GM10248 (cell line): ENCODE results near the gene TEX264.

Experiments
- CTCF ChIA-PET: fragments of 300-600 bp; sonication (Branson Sonifier 250); formaldehyde crosslinking; extraction: SDS; loops from one replicate; lab custom pipeline; 2021; ENCODE audit warnings: antibody characterized with exemption; lab: Yijun Ruan, JAX
- POLR2A ChIA-PET: fragments of 350-650 bp; sonication (Branson Sonifier 250); formaldehyde crosslinking; extraction: SDS; loops from one replicate; lab custom pipeline; 2020; ENCODE audit warnings: antibody characterized with exemption; lab: Yijun Ruan, JAX
- DNase-seq: peaks from one replicate; pipeline ENCODE4 v3.0.0; 2012; ENCODE audit errors: extremely low spot score
- TF ChIP-seq, protein P1 (sequence below): IDR thresholded peaks from 2 replicates; pipeline ENCODE4 v1.5.1; 2012; ENCODE audit warnings: mild to moderate bottlenecking, low read depth; ENCODE audit errors: extremely low read depth, missing control alignments, control extremely low read depth

The TEX264 gene

DNA sequence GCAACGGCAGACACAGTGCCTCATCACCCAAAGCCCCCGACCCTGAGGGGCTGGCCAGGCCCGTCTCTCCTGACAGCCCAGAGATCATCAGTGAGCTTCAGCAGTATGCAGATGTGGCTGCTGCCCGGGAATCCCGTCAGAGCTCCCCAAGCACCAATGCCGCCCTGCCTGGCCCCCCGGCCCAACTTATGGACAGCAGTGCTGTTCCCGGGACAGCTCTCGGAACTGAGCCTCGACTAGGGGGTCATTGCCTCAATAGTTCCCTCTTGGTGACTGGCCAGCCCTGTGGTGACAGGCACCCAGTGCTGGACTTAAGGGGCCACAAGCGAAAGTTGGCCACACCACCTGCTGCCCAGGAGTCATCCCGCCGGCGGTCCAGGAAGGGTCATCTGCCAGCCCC lies 8.6 kb upstream of the TEX264 start:
- ChIA-PET CTCF (interaction anchor here (1.7 to 29.3 kb wide), 3 partner anchors 19 to 272 kb away, joined by 3 to 477 read pairs (median 159); partner anchors contain the start of gene DCAF1), POLR2A (no interaction called here)
- TF ChIP-seq, protein P1, sequence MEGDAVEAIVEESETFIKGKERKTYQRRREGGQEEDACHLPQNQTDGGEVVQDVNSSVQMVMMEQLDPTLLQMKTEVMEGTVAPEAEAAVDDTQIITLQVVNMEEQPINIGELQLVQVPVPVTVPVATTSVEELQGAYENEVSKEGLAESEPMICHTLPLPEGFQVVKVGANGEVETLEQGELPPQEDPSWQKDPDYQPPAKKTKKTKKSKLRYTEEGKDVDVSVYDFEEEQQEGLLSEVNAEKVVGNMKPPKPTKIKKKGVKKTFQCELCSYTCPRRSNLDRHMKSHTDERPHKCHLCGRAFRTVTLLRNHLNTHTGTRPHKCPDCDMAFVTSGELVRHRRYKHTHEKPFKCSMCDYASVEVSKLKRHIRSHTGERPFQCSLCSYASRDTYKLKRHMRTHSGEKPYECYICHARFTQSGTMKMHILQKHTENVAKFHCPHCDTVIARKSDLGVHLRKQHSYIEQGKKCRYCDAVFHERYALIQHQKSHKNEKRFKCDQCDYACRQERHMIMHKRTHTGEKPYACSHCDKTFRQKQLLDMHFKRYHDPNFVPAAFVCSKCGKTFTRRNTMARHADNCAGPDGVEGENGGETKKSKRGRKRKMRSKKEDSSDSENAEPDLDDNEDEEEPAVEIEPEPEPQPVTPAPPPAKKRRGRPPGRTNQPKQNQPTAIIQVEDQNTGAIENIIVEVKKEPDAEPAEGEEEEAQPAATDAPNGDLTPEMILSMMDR, result no peak
- DNase-seq, result no peak

DNA sequence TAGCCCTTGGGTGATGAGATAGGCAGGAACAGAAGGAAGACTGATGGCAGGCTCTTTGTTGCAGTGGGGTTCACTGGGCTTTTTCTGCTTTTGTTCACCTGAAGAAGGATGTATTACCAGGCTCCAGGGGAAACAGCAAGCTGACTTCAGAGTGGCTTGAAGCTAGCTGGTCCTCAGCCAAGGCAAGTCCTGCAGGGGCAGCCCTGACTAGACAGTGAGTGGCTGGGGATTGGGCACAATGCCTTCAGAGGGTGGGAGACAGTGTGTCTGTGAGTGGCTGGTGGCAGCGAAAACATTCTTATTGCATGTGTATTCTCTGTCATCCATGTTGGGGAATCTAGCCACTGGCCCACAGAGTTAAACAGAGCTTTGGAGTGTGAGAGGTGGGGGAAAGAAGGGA lies 2.3 kb upstream of the TEX264 start:
- TF ChIP-seq, protein P1, result no peak
- no peak for DNase-seq
- ChIA-PET POLR2A (no interaction called here), CTCF (interaction anchor here (1.0 to 29.3 kb wide), 24 partner anchors 10 to 287 kb away, joined by 3 to 477 read pairs (median 5); partner anchors contain the start of genes DCAF1 and RBM15B)

DNA sequence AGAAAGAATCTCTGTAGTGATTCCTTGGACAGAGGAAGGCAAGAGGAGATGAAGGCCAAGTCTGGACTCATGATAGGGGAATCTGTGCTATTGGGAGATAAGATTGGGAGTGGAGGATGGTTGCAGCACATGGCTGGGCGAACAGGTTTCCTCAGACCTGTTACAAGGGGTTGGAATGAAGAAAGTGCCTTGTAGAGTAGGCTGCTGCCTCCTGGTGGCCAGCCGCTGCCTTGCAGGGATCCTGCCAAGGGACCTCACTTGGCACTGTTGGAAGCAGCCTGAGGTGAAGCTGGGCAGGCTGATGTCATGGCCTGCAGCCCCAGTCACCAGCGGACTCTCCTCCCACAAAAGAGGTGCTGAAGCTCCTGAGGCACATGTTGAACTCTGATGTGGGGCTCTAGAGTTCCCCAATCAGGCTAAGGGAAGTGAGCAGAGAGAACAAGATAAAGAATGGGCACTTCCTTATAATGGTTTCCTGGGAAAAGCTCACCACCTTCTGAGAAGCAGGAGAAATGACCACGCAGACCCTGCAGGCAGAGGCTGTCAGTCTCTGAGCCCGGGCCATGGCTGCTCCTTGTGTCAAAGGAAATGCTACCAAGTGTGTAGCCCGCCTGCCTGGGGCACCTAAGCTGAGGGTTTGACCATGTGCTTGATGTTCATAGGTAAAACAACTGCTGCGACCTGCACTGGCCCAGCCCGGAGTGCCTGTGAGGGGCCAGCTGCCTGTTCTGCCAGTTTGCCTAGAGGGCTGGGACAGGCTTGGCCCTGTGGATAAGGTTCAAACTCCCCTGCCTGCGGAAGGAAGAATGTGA lies 1.6 kb upstream of the TEX264 start:
- POLR2A ChIA-PET, result interaction anchor here (1.1 kb wide), 1 partner anchor 167 kb away, joined by 3 read pairs; no protein-coding TSS in a partner anchor
- TF ChIP-seq, protein P1, result peak; percentile 100
- peak; percentile 75 for DNase-seq
- CTCF ChIA-PET, result interaction anchor here (0.7 to 29.3 kb wide), 48 partner anchors 11 to 300 kb away, joined by 3 to 477 read pairs (median 5); partner anchors contain the start of genes DCAF1, MANF, RAD54L2 and RBM15B

DNA sequence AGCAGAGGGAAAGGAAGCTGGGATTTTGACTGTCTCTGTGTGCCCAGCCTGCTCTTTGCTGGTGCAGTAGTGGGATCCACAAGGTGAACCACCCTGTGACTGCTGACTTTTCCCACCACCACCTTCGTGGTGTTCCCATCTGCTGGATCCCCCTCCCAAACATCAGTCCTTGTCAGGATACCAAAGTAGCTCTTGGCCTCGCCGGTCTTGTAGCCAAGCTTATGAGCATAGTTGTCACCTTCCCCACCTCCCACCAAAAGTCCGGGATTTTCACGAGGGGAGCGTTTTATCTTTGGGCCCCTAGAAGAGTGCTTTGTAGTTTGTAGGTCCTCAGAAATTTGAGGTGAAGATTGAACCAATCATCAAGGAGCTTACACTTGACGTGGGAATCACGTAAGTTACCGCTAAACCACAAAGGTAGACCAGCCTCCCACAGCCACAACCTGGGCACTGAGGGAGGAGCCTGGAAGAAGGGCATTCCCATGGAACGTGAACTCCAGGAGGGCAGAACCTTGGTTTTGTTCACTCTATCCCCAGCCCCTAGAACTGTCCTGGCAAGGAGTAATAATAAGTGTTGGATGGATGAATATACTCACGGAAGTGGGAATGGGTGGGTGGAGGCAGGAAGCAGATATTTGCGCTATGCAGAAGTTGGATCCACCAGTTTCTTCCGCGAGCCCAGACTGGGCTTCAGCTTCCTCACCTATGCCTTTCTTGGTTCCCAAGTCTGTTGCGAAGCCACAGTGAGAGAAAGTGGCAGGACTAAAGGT lies 814 bp upstream of the TEX264 start:
- ChIA-PET POLR2A (interaction anchor here (1.1 kb wide), 1 partner anchor 168 kb away, joined by 3 read pairs; no protein-coding TSS in a partner anchor), CTCF (interaction anchor here (0.7 to 29.3 kb wide), 41 partner anchors 12 to 301 kb away, joined by 3 to 477 read pairs (median 5); partner anchors contain the start of genes DCAF1, MANF, RAD54L2 and RBM15B)
- TF ChIP-seq, protein P1, result no peak
- DNase-seq, result no peak

DNA sequence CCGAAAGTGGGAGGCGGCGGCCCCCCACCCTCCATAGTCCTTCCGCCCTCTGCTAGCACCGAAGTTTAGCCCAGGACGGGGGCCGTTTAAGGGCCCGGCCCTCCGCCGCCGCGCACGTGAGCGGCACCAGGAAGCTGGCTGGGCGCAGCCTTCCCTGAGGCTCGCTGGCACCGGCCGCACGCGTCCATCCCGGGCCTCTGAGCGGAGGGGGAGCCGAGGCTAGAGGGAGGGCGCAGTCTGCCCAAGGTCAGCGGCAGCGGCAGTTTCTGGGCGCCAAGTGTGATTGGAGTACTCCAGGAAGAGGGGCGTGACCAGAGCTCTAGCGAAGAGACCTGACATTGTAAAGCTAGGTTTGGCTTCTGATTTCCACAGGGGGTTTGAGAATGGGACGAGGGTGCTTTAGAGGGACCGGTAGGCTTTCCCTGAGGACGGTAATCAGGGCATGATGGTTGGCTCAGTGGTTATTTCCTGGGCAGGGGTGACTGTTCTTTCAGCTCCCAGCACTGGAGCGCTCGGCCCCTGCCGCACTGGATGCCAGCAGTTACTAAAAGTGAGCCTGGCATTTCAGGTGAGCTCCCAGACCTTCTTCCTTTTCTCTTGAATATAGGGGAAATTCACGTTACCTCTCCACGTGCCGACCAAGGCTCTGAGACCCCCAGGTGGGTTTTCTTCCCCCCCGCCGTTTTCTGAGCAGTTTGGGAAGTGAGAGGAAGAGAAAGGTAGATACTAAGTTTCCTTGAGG lies 853 bp downstream of the TEX264 start:
- POLR2A ChIA-PET, result interaction anchor here (1.0 kb wide), 1 partner anchor 172 kb away, joined by 9 read pairs; the partner anchor contains the start of gene DCAF1
- peak; percentile 78 for DNase-seq
- TF ChIP-seq, protein P1, result no peak
- CTCF ChIA-PET, result interaction anchor here (0.7 to 29.3 kb wide), 9 partner anchors 10 to 472 kb away, joined by 3 to 477 read pairs (median 4); partner anchors contain the start of genes DCAF1 and RBM15B
